Stimulated activated CD8-positive, alpha-beta memory T cell treated with anti-CD3 and anti-CD28 coated beads, Interleukin-12 subunit alpha, Interleukin-12 subunit beta, amount 100 ng/mL, for 24 hours (primary cell): ENCODE results near the gene DEXI.

Source experiments
- DNase-seq: peaks from one replicate; pipeline ENCODE4 v3.0.0-alpha.2; 2020; ENCODE audit errors: extremely low read depth

DEXI gene

DNA sequence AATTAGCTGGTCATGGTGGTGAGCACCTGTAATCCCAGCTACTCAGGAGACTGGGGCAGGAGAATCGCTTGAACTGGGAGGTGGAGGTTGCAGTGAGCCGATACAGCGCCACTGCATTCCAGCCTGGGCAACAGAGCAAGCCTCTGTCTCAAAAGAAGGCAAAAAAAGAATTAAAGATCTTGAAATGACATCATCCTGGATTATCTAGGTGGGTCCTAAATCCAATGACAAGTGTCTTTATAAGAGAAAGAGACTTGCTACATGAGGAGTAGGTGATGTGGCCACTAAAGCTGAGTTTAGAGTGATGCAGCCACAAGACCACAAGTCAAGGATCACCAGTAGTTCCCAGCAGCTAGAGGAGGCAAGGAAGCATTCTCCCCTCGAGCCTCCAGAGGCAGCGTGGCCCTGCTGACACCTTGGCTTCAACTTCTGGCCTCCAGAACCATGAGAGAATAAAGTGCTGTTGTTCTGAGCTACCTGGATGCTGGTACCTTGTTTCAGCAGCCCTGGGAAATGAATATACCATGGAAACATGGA is 49.4 kb downstream of the DEXI start:
- no peak for DNase-seq

DNA sequence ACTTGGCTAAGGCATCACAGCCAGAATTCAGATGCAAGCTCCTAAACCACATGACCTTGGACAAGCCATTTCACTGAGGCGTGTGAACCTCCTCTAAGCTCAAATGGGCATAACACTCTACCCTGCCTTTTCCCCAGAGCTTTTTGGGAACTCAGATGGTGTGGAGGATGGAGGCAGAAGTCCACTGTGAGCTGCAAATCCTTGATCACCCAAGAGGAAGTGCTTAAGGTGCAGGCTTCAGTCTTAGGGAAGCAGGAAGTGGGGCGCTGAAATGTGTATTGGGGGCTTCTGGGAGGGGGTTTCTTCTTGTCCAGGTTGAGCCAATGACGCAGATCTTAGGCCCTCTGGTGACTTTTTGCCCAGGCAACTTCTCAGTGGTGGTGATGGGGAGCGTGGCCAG is 52.4 kb downstream of the DEXI start:
- DNase-seq: no peak

DNA sequence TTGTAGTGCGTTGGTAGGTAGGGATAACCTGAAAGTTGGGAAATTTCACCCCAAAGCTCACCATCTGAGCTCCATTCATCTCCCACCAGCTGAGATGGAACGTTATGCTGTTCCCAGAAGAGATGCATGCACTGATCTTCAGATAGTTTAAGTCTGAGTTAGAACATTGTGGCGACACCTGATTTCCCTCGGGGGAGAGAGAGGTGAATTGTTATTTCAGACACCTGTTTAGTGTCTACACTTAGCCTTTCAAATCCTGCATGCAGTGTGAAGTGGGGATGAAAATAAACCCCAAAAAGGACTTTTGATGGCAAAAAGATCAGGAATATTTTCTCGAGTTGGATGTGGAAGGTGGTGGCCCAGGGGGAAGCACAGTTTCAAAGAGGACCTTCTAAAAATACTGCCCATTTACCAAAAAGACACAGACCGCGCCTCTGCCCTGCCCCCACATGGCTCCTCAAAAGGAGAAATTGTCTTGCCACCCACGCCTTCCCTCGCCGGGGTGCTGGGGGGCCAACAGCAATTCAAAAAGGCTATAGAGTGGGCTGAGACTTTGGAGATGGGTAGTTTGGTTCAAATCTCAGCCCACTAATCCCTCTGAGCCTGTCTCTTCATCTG is 53.8 kb downstream of the DEXI start:
- DNase-seq: no peak

DNA sequence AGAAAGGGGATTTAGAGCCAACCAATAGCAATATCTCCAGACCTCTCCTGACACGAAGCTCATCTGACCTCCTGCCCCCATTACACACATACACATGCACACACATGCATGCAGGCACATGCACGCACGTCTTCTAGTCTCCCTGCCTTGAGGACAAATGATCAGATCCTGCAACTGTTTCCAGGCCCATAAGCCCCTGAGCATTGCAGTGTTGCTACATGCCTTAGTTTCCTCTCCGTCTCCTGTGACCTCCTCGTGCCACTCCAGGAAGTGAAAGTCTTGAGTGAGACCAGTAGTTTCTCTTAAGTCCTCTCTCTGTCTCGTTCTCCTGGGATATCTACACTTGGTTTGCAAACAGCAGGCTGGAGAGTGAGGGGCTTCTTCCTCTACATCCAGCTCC is 57.0 kb downstream of the DEXI start:
- no peak for DNase-seq

DNA sequence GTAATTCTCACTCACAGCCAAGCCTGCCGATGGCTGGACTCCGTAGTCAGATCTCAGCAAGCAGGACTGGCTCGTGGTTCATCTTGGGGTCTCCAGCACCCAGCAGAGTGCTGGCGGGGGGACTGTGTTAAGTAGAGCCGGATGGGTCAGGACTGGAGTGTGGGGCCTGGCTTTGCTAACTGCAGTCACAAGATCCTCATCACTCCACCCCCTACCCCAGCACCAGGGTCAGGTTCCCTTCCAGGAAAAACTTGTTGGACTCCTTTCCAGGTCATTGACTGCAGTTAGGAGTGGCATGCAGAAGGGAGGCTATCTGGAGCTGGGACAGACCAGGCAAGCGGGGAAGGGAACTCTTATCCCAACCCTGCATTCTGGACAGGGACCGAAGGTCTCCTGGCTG is 59.3 kb downstream of the DEXI start:
- DNase-seq: no peak

DNA sequence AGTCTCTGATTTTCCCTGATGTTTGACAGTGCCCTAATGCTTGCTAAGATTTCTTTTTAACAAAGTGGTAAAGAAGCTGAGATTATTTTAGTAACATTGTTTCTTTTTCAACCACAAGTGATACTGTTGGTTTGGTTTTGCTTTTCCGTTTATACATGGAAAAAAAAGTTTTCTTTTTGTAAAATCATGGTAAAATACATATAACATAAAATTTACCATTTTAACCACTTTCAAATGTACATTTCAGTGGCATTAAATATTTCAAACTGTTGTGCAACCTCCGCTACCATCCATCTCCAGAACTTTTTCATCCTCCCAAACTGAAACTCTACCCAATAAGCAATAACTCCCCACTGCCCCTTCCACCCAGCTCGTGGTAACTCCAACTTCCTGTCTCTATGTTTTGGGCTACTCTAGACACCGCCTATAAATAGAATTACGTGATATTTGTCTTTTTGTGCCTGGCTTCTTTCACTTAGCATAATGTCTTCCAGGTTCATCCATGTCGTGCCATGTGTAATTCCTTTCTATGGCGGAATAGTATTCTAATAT is 60.7 kb downstream of the DEXI start:
- no peak for DNase-seq

DNA sequence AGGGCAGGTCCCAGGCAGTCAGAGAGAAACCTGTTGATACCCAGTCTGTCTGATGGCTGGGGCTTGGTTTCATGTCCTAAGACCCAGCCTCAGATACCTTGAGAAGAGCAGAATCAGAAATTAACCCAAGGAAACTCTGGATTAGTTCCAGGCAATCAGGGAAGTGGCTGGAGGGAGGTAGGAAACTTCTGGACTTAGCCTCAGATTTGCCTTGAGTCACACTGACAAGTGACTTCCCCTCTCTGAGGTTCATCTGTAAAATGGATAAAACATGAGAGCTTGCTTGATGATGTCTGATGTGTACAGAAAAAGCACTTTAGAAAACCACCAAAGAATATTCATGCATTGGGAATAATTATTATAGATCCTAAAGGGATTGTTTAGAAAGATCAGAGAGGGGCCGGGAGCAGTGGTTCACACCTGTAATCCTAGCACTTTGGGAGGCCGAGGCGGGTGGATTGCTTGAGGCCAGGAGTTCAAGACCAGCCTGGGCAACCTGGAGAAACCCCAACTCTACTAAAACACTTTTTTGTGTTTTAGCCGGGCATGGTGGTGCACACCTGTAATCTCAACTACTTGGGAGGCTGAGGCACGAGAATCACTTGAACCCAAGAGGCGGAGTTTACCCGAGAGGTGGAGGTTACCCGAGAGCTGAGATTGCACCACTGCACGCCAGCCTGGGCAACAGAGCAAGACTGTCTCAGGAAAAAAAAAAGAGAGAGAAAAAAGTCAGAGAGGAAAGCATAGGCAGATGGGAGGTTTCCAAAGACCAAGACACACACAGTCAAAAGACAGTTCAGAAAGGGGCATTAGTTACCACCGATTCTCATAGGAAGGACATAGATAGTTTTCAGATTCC is 61.4 kb downstream of the DEXI start:
- DNase-seq: no peak

DNA sequence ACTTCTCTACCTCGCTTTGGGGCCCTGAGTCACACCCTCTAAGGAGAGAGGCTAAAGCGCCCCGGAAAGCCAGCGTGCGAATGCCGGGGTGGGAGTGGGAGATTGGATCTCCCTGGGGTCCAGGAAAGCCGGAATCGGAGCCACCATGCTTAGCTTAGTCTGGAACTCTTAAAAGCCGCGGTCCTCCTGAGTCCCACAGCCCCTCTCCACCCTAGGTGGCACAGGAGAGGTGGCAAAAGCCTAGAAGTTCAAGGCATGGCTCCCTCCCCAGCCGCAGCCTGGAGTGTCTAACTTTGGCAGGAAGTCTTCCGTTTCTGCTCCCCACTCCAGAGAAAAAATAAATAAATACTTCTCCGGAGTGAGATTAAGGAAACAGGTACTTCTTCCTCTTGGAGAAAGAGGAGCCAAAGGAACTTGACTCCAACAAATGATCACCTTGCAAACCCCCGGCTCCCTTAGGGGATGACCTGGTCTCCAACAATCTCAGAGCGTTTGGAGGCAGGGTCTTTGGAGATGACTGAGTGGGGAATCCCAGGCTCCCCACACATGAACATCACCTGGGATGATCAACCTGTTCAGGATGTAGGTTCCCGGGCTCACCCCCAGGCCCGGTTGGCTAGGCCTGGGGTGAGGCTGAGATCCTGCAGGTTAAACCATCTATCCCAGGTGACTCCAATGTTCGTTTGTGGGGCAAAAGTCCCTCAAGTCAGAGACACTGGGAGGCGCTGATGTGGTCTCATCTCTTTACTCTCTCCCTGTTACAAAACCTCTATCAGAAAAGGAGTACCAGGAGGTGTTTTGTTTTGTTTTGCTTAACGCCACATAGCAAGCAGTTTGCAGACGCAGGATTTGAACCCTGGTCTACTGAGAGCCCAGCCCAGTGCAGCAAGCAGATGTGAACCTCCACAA is 62.3 kb downstream of the DEXI start:
- no peak for DNase-seq
